Measurements from ENCODE around the gene GAK.
"Not testable (repeated sequence)": the region's sequence is repeated elsewhere in the genome, so short reads cannot be mapped to it uniquely, and the experiment has no call there.

GAK gene

DNA sequence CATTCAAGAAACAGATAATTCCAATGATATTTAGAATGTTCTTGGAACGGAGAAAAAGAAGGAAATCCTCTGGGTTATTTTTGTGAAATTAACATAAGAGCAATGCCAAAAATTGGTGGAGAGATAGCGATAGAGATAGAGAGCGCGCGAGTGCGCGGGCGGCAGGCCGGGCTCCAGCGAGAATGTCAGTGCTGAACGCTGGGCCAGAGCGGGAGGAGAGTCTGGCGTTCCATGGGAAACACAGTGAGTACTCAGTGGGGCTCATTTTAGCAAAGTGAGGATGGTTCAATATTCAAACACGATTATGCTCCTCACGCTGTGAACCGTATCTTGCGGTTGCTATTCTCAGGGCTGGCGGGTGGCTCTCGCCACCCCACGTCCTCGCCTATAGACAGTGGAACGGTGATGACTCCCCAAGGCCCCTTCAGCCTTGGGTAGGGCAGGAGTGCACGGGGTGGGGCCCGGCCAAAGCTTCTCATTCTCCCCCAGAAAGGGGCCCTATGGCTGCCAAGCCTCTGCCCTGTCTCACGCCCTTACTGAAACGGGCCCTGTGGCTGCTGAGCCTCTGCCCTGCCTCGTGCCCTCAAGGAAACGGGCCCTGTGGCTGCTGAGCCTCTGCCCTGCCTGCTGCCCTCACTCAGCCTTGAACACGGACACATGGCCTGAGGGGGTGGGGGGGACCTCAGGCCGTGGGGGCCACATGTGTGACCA lies 123.1 kb downstream of the GAK start:
- no peak for DNase-seq

GRCh38 chr4:807792-808191 lies 124.3 kb downstream of the GAK start:
- no peak for DNase-seq

- not testable (repeated sequence) for DNase-seq
Observed at GRCh38 chr4:806979-807378, 125.1 kb downstream of the GAK start.

- no peak for DNase-seq
Observed at GRCh38 chr4:804804-805203, 127.3 kb downstream of the GAK start.

DNA sequence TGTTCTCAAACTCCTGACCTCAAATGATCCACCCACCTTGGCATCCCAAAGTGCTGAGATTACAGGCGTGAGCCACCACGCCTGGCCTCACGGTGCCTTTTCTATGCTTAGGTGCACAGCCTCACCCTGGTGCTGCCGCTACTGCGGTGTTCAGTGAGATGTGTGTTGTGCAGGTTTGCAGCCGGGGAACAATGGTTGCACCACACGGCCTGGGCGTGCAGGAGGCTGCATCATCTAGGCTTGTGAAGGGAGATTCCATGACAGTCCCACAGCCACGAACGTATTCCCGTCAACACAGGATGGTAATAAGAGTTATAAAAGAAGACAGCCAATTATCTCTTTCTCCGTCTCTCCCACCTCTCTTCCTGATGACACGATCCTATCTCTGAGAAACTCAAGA lies 128.2 kb downstream of the GAK start:
- no peak for DNase-seq

- no peak for DNase-seq
Observed at GRCh38 chr4:801436-802124, 130.5 kb downstream of the GAK start.
